ENCODE data around the gene UVRAG.

- TF ChIP-seq CTCF (tag by site-specific recombination; IDR thresholded peaks at IDR 0.05): no peak
- TF ChIP-seq KLF16 (tag by site-specific recombination; IDR thresholded peaks at IDR 0.05): no peak
- no peak for TF ChIP-seq ZNF157 (tag by site-specific recombination; IDR thresholded peaks at IDR 0.05)
- no peak for TF ChIP-seq ZNF747 (tag by site-specific recombination; IDR thresholded peaks at IDR 0.05)
- no peak for TF ChIP-seq ZNF843 (tag by site-specific recombination; IDR thresholded peaks at IDR 0.05)
- TF ChIP-seq ZNF510 (tag by site-specific recombination; IDR thresholded peaks at IDR 0.05; ENCODE audit: insufficient replicate concordance): no peak
- TF ChIP-seq YY1 (tag by site-specific recombination; IDR thresholded peaks at IDR 0.05): no peak
- no peak for TF ChIP-seq KLF7 (tag by site-specific recombination; IDR thresholded peaks at IDR 0.05; ENCODE audit: borderline replicate concordance)
- no peak for TF ChIP-seq ZNF248 (tag by site-specific recombination; IDR thresholded peaks at IDR 0.05)
- no peak for TF ChIP-seq ZNF132 (tag by site-specific recombination; IDR thresholded peaks at IDR 0.05; ENCODE audit: borderline replicate concordance)
- TF ChIP-seq REPIN1 (tag by site-specific recombination; IDR thresholded peaks at IDR 0.05; ENCODE audit: low read depth): no peak
These were observed 30.9 kb upstream of the UVRAG start for GRCh38 chr11:75784085-75784478.

Data from HEK293 (cell line).